HG03354 (cell line): ENCODE data around the gene SYNGR1.

Experiments used
- ATAC-seq: cut with Tn5 transposase; IDR thresholded peaks from one replicate; pipeline ENCODE4 v1.9.1; 2021; ENCODE audit warnings: mild to moderate bottlenecking; ENCODE audit not compliant: unreplicated experiment, poor library complexity, severe bottlenecking

SYNGR1 gene, protein sequence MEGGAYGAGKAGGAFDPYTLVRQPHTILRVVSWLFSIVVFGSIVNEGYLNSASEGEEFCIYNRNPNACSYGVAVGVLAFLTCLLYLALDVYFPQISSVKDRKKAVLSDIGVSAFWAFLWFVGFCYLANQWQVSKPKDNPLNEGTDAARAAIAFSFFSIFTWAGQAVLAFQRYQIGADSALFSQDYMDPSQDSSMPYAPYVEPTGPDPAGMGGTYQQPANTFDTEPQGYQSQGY

DNA sequence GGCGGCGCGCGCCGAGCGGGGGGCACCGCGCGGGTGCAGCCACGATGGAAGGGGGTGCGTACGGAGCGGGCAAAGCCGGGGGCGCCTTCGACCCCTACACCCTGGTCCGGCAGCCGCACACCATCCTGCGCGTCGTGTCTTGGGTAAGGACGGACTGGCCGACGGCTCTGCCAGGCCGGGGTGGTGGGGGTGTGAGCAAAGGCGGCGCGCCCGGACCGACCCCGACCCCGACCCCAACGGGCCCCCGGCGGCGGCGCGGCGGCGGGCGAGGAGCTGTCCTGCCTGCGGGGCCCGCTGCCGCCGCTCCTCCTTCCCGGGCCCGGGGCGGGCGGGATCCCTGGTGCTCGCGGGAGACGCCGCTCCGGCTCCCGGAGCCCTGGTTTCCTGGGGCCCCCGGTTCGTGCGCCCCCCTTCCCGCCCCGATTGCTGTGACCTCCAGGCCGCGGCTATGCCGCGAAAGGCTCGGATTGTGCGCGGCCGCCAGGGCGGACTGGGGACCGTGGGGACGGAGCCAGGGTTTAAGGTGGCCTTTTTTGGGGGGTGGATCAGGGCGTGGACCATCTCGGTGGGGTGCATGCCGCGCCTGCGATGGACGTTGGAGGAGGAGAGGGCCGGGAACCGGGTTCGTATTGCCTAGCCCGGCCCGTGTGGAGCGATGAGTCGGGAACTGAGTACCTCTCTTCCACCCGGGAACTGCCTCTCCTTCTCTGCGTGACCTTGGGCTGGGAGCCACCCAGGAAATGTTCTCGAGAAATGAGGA, at the start of gene SYNGR1:
TSS of gene SYNGR1 (plus strand) at position 25 of the 760 bp plus-strand sequence. CDS start at position 45, 20 bp downstream.
- ATAC-seq = no peak

DNA sequence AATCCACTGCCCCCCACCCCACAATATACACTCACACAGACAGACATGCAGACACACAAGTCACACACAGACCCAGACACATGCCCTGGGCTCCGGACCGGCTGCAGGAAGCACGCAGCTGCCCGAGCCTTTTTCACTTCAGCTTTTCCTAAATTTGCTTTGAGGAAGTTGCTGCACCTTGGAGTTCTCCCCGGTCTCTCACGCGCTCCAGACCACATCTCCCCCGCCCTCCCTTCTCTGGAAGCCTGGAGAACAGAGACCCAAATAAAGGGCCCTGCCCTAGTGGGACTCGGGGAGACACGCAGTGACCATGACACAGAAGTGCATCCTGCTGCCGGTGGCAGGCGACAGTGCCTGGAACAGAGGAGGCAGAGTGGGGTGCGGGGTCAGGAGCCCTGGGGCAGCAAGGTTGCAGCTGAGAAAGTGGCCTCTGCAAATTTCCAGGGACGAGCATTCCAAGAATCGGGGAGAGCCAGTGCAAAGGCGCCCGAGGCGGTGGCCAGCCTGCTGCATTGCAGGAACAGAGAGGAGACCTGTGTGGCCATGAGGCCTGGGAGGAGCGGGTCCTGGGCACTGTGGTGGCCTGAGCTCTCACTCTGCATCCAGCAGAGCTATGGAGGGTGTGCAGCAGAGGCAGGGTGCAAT, 49.5 kb upstream of the SYNGR1 start:
- no peak for ATAC-seq

DNA sequence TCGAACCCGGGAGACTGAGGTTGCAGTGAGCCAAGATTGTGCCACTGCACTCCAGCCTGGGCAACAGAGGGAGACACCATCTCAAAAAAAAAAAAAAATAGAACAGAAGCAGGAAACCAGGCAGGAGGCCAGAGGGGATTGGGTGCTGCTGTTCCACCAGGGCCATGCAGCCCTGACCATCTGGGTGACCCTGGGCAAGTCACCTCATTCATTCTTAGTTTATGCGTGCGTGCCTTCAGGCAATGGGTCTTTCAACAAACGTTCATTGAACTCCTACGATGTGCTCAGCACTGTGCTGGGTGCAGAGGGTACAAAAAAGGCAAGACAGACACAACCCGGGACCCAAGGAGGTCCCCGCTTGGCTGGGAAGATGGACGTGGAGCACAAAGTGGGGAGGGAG, 48.7 kb upstream of the SYNGR1 start:
- ATAC-seq = no peak

DNA sequence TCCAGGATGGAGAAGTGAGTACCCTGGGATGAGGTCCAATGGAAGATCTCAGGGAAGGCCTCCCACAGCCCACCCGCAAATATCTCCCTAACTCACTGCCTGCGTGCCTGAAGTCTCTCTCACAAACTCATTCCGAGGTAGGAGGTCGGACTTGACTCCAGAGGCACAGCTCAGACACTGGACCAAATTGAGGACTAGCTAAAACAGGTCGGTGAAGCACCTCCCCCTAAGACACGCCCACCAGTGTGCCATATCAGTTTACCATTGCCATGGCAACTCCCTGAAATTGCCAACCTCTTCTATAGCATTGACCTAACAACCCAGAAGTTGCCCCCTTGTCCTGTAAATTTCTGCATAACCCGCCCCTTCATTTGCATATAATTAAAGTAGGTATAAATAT, 47.9 kb upstream of the SYNGR1 start:
- no peak for ATAC-seq

DNA sequence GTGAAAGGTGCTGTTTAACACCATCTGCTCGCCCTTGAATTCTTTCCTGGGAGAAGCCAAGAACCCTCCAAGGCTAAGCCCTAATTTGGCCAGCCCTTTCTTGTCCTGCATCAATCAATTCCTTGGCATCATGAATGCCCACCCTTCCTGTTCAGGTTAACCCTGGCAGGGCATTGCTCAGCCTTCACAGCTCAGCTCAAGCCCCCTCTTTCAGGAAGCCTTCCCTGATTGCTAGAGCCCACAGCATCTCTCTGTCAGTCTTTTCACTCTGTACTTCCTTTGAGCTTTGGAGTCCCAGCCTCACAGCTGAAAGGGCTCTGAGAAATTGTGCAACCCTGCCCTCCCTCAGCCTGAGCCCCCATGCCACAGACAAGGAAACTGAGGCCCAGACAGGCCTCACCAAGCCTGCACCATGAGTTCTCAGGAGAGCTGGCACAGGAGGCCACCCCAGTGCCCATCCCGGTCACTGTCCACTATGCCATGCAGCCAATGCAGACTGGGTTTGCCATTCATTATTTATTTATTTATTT, 47.3 kb upstream of the SYNGR1 start:
- no peak for ATAC-seq

DNA sequence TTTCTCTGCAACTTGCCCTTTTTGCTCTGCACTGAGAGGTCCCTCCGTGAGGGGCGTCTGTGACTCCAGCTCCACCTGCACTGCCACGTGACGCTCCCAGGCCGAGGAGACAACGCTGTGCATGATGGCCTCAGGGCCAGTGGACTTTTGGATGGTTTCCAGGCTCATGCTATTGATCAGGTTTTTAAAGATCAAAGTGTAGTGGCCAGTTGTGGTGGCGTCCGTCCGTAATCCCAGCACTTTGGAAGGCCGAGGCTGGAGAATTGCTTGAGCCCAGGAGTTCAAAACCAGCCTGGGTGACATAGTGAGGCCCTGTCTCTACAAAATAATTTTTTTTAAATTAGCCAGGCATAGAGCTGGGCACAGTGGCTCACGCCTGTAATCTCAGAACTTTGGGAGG, 46.4 kb upstream of the SYNGR1 start:
- ATAC-seq = no peak

DNA sequence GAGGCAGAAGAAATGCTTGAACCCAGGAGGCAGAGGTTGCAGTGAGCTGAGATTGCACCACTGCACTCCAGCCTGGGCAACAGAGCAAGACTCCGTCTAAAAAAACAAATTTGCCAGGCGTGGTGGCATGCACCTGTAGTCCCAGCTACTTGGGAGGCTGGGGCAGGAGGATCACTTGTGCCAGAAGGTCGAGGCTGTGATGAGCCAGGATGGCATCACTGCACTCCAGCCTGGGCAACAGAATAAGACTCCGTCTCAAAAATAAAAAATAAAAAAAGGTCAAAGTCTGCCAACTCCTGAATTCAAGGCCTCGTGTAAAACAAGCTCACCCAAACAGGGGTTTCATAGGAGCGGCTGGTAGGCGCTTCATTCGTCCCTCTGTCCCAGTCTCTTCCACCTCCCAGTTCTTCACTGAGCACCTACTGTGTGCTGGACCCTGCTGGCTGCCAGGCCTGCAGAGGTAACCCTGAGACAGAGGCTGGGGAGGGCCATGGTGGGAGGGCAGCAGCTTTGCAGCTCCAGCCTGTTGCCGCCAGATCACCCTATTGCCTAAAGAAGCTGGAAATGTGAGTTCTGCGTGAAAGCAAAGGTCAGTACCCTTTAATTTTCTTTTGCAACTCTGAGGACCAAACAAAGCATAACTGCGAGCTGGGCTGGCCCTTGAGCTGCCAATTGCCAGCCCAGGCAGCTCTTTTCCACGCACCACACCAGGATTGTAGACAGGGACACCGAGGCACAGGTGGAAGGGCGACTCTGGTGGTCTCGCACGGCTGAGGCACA, 45.7 kb upstream of the SYNGR1 start:
- ATAC-seq = no peak

DNA sequence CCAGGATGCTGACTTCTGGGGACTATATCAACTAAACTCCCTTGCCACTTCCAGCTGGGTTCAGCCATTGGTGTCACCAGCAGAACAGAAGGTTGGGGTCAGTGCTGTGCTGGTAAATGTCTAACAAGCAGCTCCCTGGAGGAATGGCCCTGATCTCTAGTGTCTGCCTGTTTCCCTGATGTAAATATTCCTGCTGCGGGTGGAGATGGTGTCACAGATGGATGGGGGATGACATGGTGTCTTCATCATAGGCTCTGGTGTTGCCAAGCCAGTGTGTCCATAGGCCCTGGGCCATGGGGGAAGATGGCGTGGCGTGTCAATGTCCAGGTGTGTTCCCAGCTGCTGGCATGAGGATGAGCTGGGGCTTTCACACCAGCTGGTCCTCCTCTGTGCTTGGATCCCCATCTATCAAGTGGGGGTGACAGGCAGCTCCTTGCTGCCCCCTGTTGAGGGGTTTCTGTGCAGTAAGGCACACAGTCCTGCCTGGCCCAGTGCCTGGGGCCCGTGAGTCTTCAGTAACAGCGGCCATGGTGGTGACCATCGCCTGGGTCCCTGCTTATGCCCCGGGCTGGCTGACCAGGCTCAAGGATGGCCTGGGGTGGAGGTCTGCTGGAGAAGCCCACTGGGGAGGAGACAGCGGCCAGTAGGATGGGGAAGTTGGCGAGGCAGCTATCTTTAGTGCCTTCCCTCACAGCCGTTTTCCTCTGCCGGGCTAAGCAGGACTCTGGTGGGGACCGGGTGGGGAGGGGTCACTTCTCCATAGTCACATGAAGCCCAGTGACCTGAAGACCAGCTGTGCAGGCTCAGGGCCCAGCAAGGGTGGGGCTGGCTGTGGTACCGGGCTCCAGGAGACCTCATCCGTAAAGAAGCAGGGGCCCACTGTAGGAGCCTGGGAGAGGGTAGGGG, 43.1 kb upstream of the SYNGR1 start:
- no peak for ATAC-seq

DNA sequence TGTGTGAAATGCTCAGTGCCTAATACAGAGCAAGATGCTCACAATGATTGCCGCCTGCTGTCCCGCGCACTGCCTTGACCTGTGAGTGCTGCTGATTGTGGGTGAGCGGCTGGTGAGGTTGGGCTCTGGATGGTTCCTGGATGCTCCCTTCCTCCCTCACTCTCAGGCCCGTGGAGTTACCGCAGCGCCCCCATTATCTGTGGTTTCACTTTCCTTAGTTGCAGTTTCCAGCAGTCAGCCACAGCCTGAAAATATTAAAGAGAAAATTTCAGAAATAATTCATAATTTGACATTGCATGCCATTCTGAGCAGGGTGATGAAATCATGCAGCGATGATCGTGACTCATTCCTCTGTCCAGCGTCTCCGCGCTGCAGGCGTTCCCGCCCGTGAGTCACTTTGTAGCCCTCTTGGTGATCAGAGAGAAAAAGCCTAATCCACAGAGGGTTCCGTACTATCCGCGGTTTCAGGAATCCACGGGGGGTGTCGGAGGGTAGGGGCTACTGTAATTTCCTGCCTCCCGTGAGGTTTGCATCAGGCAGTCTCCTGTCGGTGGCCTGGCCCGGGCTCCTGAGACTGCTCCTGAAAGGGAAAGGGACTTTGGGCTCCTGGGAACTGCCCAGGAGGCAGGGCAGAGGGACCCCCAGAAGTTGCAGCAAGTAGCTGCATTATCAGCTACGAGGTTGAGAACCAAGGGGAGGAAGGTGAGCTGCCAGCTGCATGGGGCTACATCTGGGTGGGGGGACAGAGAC, 41.0 kb upstream of the SYNGR1 start:
- ATAC-seq = no peak

DNA sequence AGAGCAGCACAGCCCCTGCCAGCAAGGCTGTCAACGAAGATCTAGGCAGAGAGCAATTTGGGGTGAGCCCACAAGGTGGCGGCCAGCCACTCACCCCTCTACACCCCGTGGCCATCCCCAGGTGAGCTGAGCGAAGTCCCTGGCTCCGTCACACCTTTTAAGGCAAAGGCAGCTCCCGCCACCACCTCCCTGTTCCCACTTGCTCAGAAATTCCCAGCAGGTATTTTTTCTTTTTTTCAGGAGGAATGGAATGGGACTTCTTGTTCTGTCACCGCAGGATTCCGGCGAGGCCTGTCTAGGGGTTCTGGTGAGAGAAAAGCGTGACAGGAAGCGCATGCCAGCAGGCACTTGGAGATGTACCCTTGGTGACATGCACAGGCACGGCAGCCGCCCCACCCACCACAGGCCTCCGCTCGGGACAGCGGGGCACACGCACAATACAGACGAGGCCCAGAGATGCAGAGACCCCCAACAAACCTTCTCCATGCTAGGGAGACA, 40.4 kb upstream of the SYNGR1 start:
- ATAC-seq = no peak

DNA sequence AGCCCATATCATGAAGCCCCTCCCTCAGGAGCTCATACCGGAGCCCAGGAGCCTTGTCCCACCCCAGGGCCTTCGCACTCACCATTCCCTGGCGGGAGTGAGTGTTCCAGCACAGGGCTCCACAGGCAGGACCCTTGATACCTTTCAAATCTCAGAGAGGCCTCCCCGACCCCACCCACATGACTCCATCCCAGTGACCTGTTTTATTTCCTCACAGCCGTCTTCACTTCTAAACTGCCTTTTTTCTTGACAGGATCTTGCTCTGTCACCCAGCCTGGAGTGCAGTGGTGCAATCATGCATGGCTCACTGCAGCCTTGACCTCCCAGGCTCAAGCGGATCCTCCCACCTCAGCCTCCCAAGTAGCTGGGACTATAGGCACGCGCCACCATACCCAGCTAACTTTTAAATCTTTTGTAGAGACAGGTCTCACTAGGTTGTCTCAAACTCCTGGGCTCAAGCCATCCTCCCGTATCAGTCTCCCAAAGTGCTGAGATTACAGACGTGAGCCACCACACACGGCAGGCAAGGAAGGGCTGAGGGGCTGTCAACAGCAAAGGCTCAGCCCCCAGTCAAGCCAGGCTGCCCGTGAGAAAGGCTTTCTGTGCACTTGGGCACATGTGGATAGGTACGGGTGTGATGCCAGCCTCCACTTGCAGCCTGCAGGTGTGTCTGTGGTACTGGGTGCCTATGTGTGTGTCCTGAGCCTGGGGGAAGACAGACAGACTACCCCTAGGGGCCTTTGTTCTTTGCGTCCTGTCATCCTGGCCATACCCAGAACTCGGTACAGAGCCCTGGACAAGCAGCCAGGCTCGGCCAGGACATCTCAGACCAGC, 39.7 kb upstream of the SYNGR1 start:
- no peak for ATAC-seq

DNA sequence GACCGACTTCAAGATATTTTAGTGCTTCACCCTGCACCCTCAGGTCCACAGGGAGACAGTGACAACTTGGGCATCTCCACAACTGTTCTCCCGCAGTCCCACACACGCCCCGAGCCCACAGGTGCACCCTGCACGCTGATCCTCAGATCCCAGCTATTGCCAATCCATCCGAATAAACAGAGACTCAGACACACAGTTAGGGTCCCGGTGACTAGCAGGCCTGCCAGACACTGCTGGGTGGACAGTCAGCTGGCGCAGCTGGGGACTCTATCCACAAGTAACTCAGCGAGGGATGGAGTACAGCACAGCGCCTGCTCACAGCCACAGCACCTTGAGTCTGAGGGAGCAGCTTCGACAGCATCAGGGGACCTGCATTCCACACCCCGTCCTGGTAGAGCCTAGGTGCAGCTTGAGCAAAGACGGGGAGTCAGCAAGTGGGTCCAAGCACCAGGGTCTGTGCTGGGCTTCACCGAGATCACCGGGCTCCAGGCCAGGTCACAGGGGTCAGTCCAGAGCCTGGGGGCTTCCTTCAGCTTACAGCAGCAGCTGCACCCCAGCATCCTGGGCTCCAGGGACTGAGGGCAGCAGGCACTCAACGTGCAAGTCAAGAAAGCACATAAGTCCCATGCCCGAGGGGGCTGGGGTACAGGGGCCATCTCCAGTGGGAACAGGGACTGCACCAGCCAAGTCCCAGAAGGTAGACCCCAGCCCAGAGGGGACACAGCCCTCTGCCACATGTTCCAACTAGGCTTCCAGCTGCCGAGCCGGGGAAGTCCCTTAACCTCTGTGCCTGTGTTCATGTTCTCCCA, 38.0 kb upstream of the SYNGR1 start:
- no peak for ATAC-seq

DNA sequence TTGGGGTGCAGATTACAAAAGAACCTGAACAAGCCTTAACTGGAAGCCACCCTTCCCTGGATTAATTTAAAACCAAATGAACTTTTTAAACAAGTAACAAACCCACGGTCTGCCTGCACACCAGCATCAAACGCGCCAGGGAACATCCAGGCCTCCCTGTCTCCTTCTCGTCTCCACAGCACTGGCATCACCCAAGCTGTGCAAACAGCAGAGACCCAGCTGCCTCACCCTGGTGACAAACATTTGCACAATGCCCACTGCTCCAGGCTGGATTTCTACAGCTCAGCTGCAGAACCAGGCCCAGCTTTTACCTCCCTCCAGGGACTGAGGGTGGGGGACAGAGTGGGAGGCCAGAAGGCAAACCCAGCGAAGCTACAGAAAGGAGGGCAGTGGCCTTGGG, 37.4 kb upstream of the SYNGR1 start:
- ATAC-seq = no peak

DNA sequence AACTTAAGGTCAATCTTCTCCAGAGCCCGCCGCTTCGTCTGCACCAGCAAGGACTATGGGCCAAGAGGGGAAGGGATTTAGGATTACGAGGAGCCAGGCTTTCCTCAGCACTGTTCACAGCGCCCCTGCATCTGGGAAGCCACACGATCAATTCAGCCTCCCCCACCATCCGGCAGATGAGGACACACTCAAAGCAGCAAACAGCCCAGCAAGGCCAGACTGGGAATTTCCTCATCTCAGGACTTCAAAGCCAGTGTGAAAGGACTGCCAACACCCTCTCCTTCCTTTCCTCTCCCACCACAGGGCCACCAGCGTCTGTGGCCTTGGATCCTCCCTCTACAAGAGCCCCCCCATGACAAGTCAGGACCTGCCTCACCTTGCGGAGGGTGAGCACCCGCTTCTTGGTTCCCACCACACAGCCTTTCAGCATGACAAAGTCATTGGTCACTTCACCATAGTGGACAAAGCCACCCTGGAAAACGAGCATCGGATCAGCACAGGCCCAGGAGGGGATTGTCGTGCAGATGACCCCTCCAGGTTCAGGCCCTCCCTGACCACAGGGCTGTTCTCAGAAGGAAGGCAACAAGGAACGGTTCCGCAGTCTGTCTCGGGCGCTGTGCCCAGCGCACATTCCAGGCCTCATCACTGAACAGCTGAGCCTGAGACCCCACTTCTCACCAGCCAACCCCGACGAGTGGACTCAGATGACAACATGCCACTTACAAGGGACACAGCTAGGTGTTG, 36.4 kb upstream of the SYNGR1 start:
- no peak for ATAC-seq

DNA sequence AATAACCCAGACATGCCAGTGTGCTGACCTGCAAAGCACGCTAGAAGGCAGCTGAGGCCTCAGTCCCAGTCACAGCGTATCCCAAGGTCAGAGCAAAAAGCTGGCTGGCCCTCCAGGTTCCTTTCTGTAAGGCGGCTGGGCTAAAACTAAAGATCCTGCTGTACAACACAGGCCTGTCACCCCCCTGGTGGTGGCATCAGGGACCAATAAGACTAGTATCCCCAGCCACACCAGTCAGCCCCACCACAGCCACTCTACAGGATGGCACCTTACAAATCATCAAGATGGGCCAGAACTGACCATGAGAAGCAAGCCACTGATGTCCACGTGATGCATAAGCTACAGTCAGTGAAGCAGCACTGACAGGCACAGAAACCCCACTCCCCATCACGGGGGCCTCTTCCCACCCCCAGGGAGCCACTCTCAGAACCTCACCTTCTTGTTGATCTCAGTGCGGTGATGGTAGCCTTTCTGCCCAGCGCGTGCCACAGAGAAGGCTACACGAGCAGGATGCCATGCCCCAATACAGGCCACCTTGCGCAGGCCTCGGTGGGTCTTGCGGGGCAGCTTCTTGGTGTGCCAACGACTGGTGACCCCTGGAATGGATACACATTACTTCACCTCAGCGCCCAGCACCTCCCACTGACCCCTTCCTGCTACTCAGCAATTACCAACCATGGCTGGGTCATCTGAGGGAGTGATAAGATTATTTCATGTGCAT, 35.4 kb upstream of the SYNGR1 start:
- no peak for ATAC-seq
